ENCODE data around the gene OBSL1. TPM values are rescaled to one million over a fixed set of nuclear protein-coding genes. Genes with fewer than 3 reads are reported as not detected.

Gene OBSL1
- total and polyA plus RNA-seq, 2 of the 4 experiments (the other 2 are of a cell fraction): 21.5 to 51.2 TPM

- Histone ChIP-seq H3K9me3 (ENCODE audit: control insufficient read depth, insufficient read depth, low read length) (no peaks in the 10 kb centered on the region), H4K91ac (ENCODE audit: insufficient read depth, low read depth, low read length) (no peak overlapping the region), H3K18ac (ENCODE audit: low read depth, low read length) (no peak overlapping the region), H2AK9ac (replicated peaks; ENCODE audit: low read depth, low read length, poor library complexity) (peak overlapping the region; percentile 89), H3K9ac (ENCODE audit: low read depth, low read length) (peak overlapping the region; percentile 29; the same call in 1 of the 2 replicates), H3K36me3 (ENCODE audit: control insufficient read depth, insufficient read depth, low read length) (no peaks in the 10 kb centered on the region), H3K4me3 (ENCODE audit: insufficient read depth, low read depth, low read length) (peak overlapping the region; percentile 79), H2AFZ (replicated peaks; ENCODE audit: low read length, poor library complexity) (peak overlapping the region; percentile 98), H3K79me1 (ENCODE audit: low read depth in 1 of 2, low read length in 2 of 2) (no peaks in the 10 kb centered on the region), H3K27ac (ENCODE audit: insufficient read depth, low read length) (no peak overlapping the region; the same call in 1 of the 2 replicates), H3K23ac (ENCODE audit: low read depth, low read length) (peak overlapping the region; percentile 25; the same call in 1 of the 2 replicates), H3K4me1 (ENCODE audit: control insufficient read depth, insufficient read depth, low read length) (peaks cover 8% of the 10 kb centered on the region; the same call in 1 of the 2 replicates), H2BK120ac (ENCODE audit: low read depth, low read length) (0 out of 2 replicates have a peak overlapping the region, but pooled peaks have one; percentile 39), H2BK5ac (ENCODE audit: low read depth, low read length, poor library complexity, severe bottlenecking) (no peak overlapping the region), H4K20me1 (ENCODE audit: insufficient read depth, low read length) (no peaks in the 10 kb centered on the region; the same call in 1 of the 2 replicates), H3K9me1 (ENCODE audit: insufficient read depth, low read length) (no peaks in the 10 kb centered on the region), H3K56ac (ENCODE audit: extremely low read depth, insufficient read depth, low read length) (no peak overlapping the region), H4K8ac (ENCODE audit: low read depth in 2 of 2, low read length in 2 of 2) (peak overlapping the region in 1 of 2 experiments; percentile 64; a peak in 2 of 4 replicates), H3K4ac (ENCODE audit: low read depth, low read length) (peak overlapping the region; percentile 25; the same call in 1 of the 2 replicates), H2BK20ac (ENCODE audit: low read depth, low read length) (no peak overlapping the region), H2BK15ac (ENCODE audit: low read depth, low read length) (no peak overlapping the region), H2AK5ac (ENCODE audit: low read depth, low read length) (no peak overlapping the region), H4K5ac (ENCODE audit: low read depth, low read length) (no peak overlapping the region), H3K14ac (replicated peaks; ENCODE audit: low read depth, low read length) (no peak overlapping the region; the same call in 1 of the 2 replicates), H3K27me3 (ENCODE audit: control insufficient read depth, insufficient read depth, low read length) (no peaks in the 10 kb centered on the region), H3K4me2 (ENCODE audit: low read depth, low read length) (peak overlapping the region; percentile 94)
- 5% methylated on average over 8 of the region's 54 CpGs; no CpG with 5 or more reads in 1 of the 2 experiments for WGBS, 2 experiments (ENCODE audit: extremely low coverage in 2 of 2, insufficient read length in 1 of 2)
- in situ Hi-C loops (cut with MboI; ENCODE audit: low sequenced_read_pairs) (no loop called here), dilution Hi-C loops (cut with HindIII; ENCODE audit: low sequenced_read_pairs, unreplicated experiment) (no loop called here), intact Hi-C loops (cut with micrococcal nuclease) (no loop called here)
- TF ChIP-seq MAZ (IDR thresholded peaks at IDR 0.05; ENCODE audit: borderline replicate concordance, low read depth, low read length) (peak; percentile 60; the same call in 1 of the 2 replicates), POLR2A (IDR thresholded peaks at IDR 0.05; ENCODE audit: low read depth, low read length) (no peak), ELK1 (IDR thresholded peaks at IDR 0.05; ENCODE audit: borderline replicate concordance, low read depth, low read length) (no peak), RFX5 (IDR thresholded peaks at IDR 0.05; ENCODE audit: low read depth, low read length) (no peak), NFE2L2 (IDR thresholded peaks at IDR 0.05; ENCODE audit: low read depth, low read length) (no peak), CTCF (conservative IDR thresholded peaks at IDR 0.05; ENCODE audit: low read depth, low read length) (no peak), MXI1 (IDR thresholded peaks at IDR 0.05; ENCODE audit: borderline replicate concordance, low read depth, low read length) (peak; percentile 68; the same call in 1 of the 2 replicates), SMC3 (IDR thresholded peaks at IDR 0.05; ENCODE audit: low read depth, low read length) (no peak), CEBPB (IDR thresholded peaks at IDR 0.05; ENCODE audit: low read depth, low read length) (no peak), MAFK (IDR thresholded peaks at IDR 0.05; ENCODE audit: low read depth, low read length) (no peak), USF2 (IDR thresholded peaks at IDR 0.05; ENCODE audit: low read depth, low read length) (peak; percentile 66)
- DNase-seq: peak; percentile 49
- POLR2A ChIA-PET (ENCODE audit: unreplicated experiment): no interaction called here
- CTCF ChIA-PET: interaction anchor here (1.1 to 1.2 kb wide), 2 partner anchors 8 to 22 kb away, joined by 3 read pairs; no protein-coding TSS in a partner anchor
- BruUV-seq (replicated peaks): no TSS peak
- peak; percentile 20 for ATAC-seq (ENCODE audit: low read depth)
Measured at GRCh38 chr2:219551441-219552381, 19.6 kb downstream of the OBSL1 start.
